ENCODE measurements around the gene TAPBPL.

DNA sequence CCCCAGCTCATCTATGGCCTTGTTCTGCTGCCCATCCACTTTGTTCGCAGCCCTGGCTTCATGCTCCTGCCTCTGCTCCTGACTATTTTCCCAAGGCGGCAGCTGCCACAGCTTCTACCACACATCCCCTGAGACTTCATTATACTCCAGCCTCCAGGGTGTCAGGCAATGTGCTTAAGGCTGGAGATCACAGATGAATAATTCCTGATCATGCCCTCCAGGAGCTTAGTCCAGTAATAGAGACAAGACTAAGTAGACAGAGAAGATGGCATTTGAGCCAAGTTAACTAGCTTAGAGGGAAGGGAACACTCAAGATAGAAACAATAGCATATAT is 7.1 kb downstream of the TAPBPL start:
- TF ChIP-seq, protein P1, sequence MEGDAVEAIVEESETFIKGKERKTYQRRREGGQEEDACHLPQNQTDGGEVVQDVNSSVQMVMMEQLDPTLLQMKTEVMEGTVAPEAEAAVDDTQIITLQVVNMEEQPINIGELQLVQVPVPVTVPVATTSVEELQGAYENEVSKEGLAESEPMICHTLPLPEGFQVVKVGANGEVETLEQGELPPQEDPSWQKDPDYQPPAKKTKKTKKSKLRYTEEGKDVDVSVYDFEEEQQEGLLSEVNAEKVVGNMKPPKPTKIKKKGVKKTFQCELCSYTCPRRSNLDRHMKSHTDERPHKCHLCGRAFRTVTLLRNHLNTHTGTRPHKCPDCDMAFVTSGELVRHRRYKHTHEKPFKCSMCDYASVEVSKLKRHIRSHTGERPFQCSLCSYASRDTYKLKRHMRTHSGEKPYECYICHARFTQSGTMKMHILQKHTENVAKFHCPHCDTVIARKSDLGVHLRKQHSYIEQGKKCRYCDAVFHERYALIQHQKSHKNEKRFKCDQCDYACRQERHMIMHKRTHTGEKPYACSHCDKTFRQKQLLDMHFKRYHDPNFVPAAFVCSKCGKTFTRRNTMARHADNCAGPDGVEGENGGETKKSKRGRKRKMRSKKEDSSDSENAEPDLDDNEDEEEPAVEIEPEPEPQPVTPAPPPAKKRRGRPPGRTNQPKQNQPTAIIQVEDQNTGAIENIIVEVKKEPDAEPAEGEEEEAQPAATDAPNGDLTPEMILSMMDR (IDR thresholded peaks at IDR 0.05), result no peak
- no peak for TF ChIP-seq POLR2AphosphoS5 (IDR thresholded peaks at IDR 0.05)
- no peak for TF ChIP-seq POLR2A (IDR thresholded peaks at IDR 0.05)

Data from gastroesophageal sphincter (tissue), 3 donors.